NCI-H2196 (cell line): ENCODE results near the gene WDFY2.
A peak's percentile ranks its signal among the peaks of the same experiment; 100 is the strongest.
"Not testable (repeated sequence)": the region's sequence is repeated elsewhere in the genome, so short reads cannot be mapped to it uniquely, and the experiment has no call there.

Experiments
- DNase-seq: peaks from one replicate; lab custom pipeline; 2025; ENCODE audit not compliant: unreplicated experiment; lab: John Stamatoyannopoulos, UW

WDFY2 gene

DNA sequence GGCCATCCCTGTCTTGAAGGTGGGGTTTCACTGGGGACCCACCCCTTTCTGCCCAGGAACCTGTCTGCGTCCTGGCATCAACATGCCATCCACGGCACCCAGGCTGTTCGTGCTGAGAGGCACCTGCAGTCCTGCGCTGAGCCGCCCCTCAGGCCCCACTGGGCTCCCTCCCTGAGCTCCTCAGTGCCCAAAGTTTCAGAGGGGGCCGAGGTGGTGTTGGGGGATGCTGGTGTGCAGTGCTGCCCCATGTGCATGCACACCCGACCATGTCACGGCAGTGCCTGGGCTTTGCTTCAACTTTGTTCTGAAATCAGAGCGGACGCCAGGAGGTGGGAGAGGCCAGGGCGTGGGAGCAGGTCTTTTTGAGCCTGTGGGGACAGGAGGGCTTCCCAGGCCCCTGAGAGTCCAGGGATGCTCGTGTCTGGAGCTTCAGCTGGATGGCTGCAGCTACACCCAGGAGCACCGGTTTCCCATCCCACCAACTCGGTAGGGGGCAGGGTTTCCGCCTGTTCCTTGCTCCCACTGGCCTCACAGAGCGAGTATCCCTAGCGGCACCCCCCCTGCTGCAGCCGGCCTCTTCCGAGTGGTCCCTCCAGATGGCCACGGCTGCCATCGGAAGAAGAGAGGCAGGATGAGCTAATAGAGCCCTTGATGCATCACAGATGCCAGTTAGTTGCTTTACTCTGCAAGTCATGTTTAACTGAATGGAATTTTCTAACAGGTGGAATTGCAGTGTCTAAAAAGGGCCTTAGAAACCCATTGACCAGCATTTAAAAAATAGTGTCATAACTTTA, 44.0 kb downstream of the WDFY2 start:
- no peak for DNase-seq

- no peak for DNase-seq
Measured at GRCh38 chr13:51629491-51630287, 45.4 kb downstream of the WDFY2 start.

- no peak for DNase-seq
Measured at GRCh38 chr13:51630288-51630615, 46.0 kb downstream of the WDFY2 start.

DNA sequence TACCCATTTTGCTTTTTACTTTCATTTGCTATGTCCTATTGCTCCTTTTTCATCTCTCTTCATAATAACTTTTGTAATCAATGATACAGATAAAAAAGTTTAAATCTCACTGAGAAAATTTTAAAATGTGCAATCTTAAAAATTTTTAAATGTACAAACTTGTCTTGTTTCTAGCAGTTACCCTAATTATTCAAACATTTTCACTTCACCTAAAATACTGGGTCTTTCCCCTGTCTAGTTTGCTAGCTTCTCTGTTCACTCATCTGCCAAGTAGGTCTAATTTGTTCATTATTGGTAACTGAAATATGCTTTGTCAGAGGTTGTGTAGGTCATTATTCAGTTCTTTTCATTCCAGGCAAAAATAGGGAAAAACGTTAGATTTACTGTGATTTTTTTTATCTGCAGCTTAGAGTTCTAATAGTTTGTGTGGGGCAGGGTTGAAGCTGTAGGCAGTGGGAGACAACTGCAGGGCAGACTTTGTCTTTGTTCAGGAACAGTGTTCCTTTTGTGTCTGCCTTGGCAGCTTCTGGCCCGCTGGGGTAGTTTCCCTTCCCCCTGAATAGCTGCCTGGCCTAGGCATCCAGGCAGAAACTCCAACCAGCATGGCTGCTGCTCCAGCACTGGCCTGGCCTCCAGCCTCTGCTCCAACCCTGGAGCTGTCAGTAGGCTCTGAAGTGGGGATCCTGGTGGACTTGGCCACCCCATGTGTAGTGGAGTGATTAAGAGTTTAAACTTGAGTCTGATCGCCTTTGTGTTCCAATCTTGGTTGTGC, 48.5 kb downstream of the WDFY2 start:
- peak; percentile 7 for DNase-seq

- no peak for DNase-seq
Measured at GRCh38 chr13:51635137-51635878, 51.0 kb downstream of the WDFY2 start.

DNA sequence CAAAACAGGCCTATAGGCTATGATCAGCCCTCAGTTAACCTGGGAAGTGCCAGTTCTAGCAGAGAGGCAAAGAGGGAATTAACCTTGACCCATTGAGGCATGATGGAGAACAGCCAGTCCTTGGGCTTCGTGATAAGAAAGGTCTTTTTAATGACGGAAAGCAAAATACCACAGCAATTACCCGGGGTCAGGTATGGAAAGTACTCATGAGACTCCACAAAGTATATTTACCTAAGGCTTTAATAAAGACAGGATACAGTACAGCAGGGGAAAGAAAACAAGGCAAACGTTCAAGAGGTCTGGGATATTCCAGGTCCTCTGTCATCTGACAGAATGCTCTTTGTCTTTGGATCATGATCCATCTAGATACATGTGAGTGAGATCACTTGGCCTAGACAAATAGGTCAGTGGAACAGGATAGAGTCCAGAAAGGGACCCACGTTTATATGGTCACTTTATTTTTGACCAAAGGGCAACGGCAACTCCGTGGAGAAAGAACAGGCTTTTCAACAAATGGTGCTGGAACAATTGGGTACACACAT, 52.2 kb downstream of the WDFY2 start:
- DNase-seq: peak; percentile 29

DNA sequence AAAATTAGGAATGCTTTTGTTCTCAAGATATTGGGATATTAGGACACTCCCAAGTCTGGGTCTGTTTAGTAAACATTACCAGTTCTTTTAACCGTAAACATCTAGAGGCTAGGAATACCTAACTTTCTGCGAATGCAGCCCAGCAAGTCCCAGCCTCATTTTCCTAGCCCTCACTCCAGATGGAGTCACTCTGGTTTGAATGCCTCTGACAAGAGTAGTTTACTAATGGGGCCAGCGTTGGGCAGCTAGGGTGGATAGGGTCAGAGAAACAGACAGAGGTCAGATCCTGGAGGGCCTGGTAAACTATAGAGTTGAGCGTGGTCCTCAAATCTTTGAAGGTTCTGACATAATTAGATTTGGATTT, 53.6 kb downstream of the WDFY2 start:
- DNase-seq: no peak

GRCh38 chr13:51638216-51638871, 54.1 kb downstream of the WDFY2 start:
- DNase-seq: no peak

DNA sequence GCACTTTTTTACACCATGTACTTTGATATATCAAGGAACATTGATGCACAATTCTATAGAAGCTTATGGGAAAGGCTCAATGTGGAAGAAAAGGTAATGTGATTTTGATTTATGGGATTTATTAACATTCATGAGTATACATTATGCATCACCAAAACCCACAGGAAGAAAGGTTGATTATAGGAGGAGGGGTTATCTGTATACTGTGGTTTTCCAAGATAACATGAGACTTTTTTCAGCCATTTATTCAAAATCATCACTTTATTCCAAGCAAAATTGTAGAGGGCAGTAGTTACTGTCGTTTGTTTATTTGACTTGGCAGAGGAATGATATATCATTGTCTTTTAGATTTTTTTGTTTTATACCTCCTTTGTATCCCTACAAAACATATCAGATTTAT, 54.9 kb downstream of the WDFY2 start:
- no peak for DNase-seq

DNA sequence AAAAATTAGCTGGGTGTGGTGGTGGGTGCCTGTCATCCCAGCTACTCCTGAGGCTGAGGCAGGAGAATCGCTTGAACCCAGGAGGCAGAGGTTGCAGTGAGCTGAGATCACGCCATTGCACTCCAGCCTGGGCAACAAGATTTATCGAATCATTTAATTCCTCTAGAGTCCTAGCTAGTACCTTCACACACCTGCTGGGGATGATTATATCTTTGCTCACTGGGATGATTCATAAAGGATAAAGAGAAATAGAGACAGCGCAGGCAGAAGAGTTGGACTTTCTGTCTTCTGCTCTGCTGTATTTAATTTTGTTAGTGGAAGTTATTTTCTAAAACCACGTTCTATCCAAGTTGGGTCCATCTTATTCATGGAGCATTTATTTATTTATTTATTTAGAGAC, 56.4 kb downstream of the WDFY2 start:
- not testable (repeated sequence) for DNase-seq

- DNase-seq: no peak
Measured at GRCh38 chr13:51643105-51643881, 59.0 kb downstream of the WDFY2 start.

DNA sequence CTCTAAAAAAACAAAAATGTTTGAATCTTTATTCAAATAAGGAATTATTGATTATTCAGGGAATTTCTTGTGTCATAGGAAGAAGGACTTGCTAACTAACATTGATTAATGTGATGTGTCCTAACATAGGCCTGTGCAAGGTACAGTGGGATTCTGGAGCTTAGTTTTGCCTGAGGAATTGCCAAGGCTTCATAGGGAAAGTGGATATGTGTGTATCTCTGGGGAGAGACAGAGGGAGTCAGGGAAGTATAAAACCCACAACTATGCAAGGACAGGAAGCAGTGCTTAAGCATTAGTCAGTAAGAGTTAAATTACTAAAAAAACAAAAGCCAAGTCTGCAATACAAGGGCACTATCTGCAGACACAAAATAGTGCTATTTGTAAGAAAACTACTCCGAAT, 59.6 kb downstream of the WDFY2 start:
- DNase-seq: no peak

- no peak for DNase-seq
Measured at GRCh38 chr13:51644654-51645053, 60.4 kb downstream of the WDFY2 start.

DNA sequence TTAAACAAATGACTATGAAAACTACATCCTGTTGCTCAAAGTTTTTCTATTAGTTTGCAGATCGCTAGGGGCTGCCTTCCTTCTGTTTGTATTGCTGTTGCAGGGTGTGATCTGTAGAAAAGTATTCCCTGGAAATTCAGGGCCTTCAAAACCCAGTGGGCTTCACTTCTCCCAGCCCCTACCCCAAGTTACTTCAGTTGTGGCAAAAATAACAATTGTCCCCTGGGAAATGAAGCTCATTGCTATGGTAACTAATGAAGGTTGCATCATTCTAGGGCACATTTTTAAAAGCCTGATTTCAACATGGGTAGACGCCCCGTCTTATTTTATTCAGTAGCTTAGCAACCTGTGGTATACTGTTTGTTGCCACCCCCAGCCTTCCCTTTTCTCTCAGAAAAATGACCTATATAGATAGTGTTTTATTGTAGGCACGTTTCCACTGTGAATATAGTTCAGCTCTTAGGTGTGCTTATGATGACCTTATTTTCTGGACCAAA, 60.9 kb downstream of the WDFY2 start:
- no peak for DNase-seq

DNA sequence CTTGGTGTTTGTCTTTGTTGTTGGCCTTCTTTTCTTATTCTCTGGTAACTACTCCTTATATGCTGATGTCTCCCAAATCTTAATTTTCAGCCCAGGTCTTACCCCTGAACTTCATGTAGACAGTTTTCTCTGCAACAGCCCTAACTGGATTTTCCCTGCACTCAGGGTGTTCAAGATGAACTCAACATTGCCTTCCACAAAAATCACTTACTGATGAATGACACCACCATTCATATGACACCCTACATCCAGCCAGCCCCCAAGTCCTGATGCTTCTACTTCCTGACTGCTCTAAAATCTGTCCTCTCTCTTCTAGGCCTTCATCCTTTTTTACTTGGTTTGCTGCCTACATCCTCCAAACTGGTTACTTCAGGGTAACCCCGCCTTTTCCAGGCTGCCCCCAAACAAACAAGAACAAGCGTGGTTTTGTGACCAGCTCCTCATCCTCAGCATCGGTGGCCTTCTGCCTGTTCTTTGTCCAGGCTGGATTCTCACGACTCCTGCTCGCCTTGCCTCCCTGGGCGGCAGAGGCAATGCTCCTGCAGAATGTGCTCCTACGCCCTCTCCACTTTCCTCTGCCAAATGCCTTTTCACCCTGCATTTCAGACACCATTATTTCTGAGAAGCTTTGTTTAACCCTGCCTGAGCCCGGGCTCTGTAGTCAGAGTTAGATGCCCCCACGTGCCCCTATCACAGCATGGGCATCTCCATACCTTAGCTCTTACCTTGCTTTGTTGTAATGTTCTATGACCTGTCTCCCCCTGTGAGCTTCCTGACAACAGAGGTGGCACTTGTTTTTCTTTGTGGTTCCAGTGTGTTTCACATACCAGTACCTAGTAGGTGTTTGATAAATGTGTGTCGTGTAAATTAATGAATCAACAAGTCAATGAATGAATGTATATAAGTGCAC, 61.8 kb downstream of the WDFY2 start:
- no peak for DNase-seq

DNA sequence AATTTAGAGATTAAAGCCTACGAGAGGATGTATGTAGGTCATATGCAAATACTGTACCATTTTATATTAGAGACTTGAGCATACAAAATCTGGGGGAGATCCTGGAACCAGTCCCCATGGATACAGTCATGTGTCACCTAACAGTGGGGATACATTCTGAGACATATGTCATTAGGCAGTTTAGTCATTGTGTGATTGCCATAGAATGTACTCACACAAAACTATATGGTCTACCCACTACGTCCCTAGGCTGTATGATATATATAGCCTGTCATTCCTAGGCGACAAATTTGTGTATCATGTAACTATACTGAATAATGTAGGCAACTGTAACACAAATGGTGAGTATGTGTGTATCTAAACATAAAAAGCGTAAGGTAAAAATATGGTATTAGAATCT, 62.8 kb downstream of the WDFY2 start:
- no peak for DNase-seq

DNA sequence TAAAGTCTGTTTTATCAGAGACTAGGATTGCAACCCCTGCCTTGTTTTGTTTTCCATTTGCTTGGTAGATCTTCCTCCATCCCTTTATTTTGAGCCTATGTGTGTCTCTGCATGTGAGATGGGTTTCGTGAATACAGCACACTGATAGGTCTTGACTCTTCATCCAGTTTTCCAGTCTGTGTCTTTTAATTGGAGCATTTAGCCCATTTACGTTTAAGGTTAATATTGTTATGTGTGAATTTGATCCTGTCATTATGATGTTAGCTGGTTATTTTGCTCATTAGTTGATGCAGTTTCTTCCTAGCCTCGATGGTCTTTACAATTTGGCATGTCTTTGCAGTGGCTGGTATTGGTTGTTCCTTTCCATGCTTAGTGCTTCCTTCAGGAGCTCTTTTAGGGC, 67.9 kb downstream of the WDFY2 start:
- DNase-seq: not testable (repeated sequence)
